Mammary epithelial cell (primary cell): ENCODE results near the gene DNPEP.

Source experiments
- CTCF ChIP-seq, 2 donors: IDR thresholded peaks in 1 of 2; conservative IDR thresholded peaks in 1 of 2; 2 replicates each; pipeline ENCODE4 v1.5.1; 2011 to 2012; ENCODE audit warnings: inconsistent platforms in 2 of 2, low read length in 2 of 2, mild to moderate bottlenecking in 2 of 2, control low read depth in 1 of 2, low read depth in 1 of 2; ENCODE audit not compliant: insufficient read depth in 1 of 2; ENCODE audit errors: extremely low read depth in 1 of 2
- EZH2 ChIP-seq: IDR thresholded peaks from 2 replicates; pipeline ENCODE4 v1.6.1; 2012; ENCODE audit warnings: low read length, inconsistent platforms, borderline replicate concordance

GRCh38 chr2:219428469-219428868, 40.8 kb upstream of the DNPEP start:
- TF ChIP-seq CTCF (conservative IDR thresholded peaks at IDR 0.05 in 1 of 2, IDR thresholded peaks at IDR 0.05 in 1 of 2; ENCODE audit: extremely low read depth in 1 of 2, insufficient read depth in 1 of 2, low read depth in 1 of 2, low read length in 2 of 2), result no peak
- no peak for TF ChIP-seq EZH2
